PC-3 (cell line): Measurements from ENCODE around the gene ATP5PD. TPM values are rescaled to one million over a fixed set of nuclear protein-coding genes. Genes with fewer than 3 reads are reported as not detected.

Experiments used
- ATAC-seq: fragments of 200-7000 bp; cut with Tn5 transposase; 2 replicates; pipeline ENCODE4 v1.9.1; 2020; ENCODE audit warnings: mild to moderate bottlenecking, moderate library complexity
- BruUV-seq: library from RNA; stranded (reverse); fragments of 400-500 nt; replicated peaks from 2 replicates; lab custom pipeline; 2021; lab: Mats Ljungman, UMichigan
- CTCF ChIA-PET: fragments of 300-600 bp; sonication (Branson Sonifier 250); formaldehyde crosslinking; loops from one replicate; lab custom pipeline; 2022; ENCODE audit warnings: antibody characterized with exemption; lab: Charles Lee
- POLR2A ChIA-PET: fragments of 300-600 bp; sonication (Branson Sonifier 250); formaldehyde crosslinking; loops from one replicate; lab custom pipeline; 2022; ENCODE audit warnings: antibody characterized with exemption; ENCODE audit not compliant: unreplicated experiment; lab: Charles Lee
- DNase-seq: peaks from one replicate; pipeline ENCODE4 v3.0.0-alpha.2; 2015
- H2AFZ ChIP-seq: fragments of 300-600 bp; sonication (generic); 2 replicates; pipeline ENCODE4 v1.6.0; 2016; ENCODE audit warnings: antibody characterized with exemption, low read length
- H3F3A ChIP-seq: fragments of 300-600 bp; sonication (generic); one replicate; pipeline ENCODE4 v1.6.0; 2017; ENCODE audit warnings: antibody characterized with exemption, low read length, control low read depth, mild to moderate bottlenecking; ENCODE audit not compliant: unreplicated experiment
- H3K27ac ChIP-seq: fragments of 300-600 bp; sonication (generic); 2 replicates; pipeline ENCODE4 v1.5.1; 2016; ENCODE audit warnings: mild to moderate bottlenecking, low read length
- H3K27me3 ChIP-seq: fragments of 300-600 bp; sonication (generic); 2 replicates; pipeline ENCODE4 v1.6.1; 2016; ENCODE audit warnings: low read length, mixed read lengths
- H3K36me3 ChIP-seq: fragments of 300-600 bp; sonication (generic); 2 replicates; pipeline ENCODE4 v1.6.1; 2016; ENCODE audit warnings: low read depth, mixed run types, low read length, mixed read lengths
- H3K4me1 ChIP-seq: fragments of 300-600 bp; sonication (generic); 2 replicates; pipeline ENCODE4 v1.5.1; 2016; ENCODE audit warnings: low read length; ENCODE audit not compliant: insufficient read depth
- H3K4me2 ChIP-seq: fragments of 300-600 bp; sonication (generic); 2 replicates; pipeline ENCODE4 v1.6.0; 2016; ENCODE audit warnings: low read length
- H3K4me3 ChIP-seq: fragments of 300-600 bp; sonication (generic); 2 replicates; pipeline ENCODE4 v1.5.1; 2016; ENCODE audit warnings: mild to moderate bottlenecking, low read length, mixed read lengths
- H3K79me2 ChIP-seq: fragments of 300-600 bp; sonication (generic); 2 replicates; pipeline ENCODE4 v1.6.1; 2017; ENCODE audit warnings: low read length, mixed read lengths
- H3K9ac ChIP-seq: fragments of 300-600 bp; sonication (generic); 2 replicates; pipeline ENCODE4 v1.6.0; 2016; ENCODE audit warnings: mild to moderate bottlenecking, low read length
- H3K9me2 ChIP-seq: fragments of 300-600 bp; sonication (generic); replicated peaks from 2 replicates; pipeline ENCODE4 v1.6.1; 2016; ENCODE audit warnings: mixed run types, low read length, mixed read lengths
- H3K9me3 ChIP-seq: fragments of 300-600 bp; sonication (generic); 2 replicates; pipeline ENCODE4 v1.6.1; 2016; ENCODE audit warnings: low read length, mixed read lengths
- H4K20me1 ChIP-seq: fragments of 300-600 bp; sonication (generic); 2 replicates; pipeline ENCODE4 v1.6.1; 2016; ENCODE audit warnings: low read length, mixed read lengths
- EZH2 ChIP-seq: fragments of 300-600 bp; sonication (generic); IDR thresholded peaks from one replicate; pipeline ENCODE4 v1.6.1; 2017; ENCODE audit warnings: antibody characterized with exemption, mild to moderate bottlenecking, low read length; ENCODE audit not compliant: unreplicated experiment
- EZH2phosphoT487 ChIP-seq: fragments of 300-600 bp; sonication (generic); IDR thresholded peaks from 2 replicates; pipeline ENCODE4 v1.6.1; 2018; ENCODE audit warnings: mild to moderate bottlenecking, antibody characterized with exemption, low read length, borderline replicate concordance
- intact Hi-C: fragments of 100-400 bp; cut with micrococcal nuclease; formaldehyde crosslinking; loops from 2 replicates; pipeline ENCODE4 v1.9.0; 2023
- total RNA-seq: library from RNA; depleted of rRNA; stranded (reverse); fragments of >200 nt; gene quantifications from 2 replicates; pipeline ENCODE4 v1.2.3, GENCODE V29; 2014
- TF ChIP-seq, protein P1 (sequence below): fragments of 300-600 bp; sonication (generic); conservative IDR thresholded peaks from 2 replicates; pipeline ENCODE4 v1.5.1; 2017; ENCODE audit warnings: antibody characterized with exemption, low read depth, mild to moderate bottlenecking, low read length

The ATP5PD gene
- total RNA-seq, 1 experiment from 2014 or later, result 361 TPM

DNA sequence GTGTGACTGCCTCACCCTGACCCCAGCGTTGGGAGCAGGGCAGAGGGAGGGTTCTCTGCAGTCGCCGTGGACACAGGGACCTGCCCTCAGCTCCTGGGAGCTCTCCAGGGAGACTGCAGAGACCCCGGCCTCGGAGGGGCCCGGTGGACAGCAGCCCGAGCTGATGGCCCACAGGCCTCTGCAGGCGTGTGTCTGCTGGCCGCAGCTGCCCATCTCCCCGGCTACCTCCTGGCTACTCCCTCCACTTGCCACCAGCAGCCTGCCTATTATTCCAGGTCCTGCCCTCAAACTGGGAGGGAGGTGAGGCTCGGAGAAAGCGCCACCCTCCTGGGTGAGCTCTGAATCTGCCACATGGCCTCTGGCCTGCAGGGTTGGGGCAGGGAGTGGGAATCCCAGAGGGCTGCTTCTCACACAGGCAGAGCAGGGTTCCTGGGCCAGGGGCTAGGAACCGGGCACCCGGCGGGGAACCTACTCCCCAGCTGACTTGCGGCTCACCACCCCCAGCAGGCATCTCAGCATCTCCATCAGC is 48.2 kb upstream of the ATP5PD start:
- Histone ChIP-seq H3K79me2 (no peaks in the 10 kb centered on the region), H3K36me3 (no peaks in the 10 kb centered on the region), H3K9me2 (no peaks in the 10 kb centered on the region), H3K27ac (peak overlapping the region; percentile 87), H3K4me1 (peaks cover 33% of the 10 kb centered on the region), H3F3A (no peaks in the 10 kb centered on the region), H3K4me3 (no peak overlapping the region), H3K4me2 (no peak overlapping the region), H2AFZ (no peak overlapping the region), H3K9ac (no peak overlapping the region), H4K20me1 (no peaks in the 10 kb centered on the region), H3K9me3 (no peaks in the 10 kb centered on the region), H3K27me3 (no peaks in the 10 kb centered on the region)
- DNase-seq (no peak), ATAC-seq (no peak)
- TF ChIP-seq EZH2 (no peak), EZH2phosphoT487 (no peak)
- TF ChIP-seq, protein P1, sequence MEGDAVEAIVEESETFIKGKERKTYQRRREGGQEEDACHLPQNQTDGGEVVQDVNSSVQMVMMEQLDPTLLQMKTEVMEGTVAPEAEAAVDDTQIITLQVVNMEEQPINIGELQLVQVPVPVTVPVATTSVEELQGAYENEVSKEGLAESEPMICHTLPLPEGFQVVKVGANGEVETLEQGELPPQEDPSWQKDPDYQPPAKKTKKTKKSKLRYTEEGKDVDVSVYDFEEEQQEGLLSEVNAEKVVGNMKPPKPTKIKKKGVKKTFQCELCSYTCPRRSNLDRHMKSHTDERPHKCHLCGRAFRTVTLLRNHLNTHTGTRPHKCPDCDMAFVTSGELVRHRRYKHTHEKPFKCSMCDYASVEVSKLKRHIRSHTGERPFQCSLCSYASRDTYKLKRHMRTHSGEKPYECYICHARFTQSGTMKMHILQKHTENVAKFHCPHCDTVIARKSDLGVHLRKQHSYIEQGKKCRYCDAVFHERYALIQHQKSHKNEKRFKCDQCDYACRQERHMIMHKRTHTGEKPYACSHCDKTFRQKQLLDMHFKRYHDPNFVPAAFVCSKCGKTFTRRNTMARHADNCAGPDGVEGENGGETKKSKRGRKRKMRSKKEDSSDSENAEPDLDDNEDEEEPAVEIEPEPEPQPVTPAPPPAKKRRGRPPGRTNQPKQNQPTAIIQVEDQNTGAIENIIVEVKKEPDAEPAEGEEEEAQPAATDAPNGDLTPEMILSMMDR, result no peak
- intact Hi-C loops, result no loop called here
- ChIA-PET CTCF (no interaction called here), POLR2A (interaction anchor here (0.6 kb wide), 1 partner anchor 912 kb away, joined by 5 read pairs; no protein-coding TSS in a partner anchor)
- no TSS peak for BruUV-seq

GRCh38 chr17:75093548-75094158 is 46.9 kb upstream of the ATP5PD start:
- no peaks in the 10 kb centered on the region for H4K20me1 ChIP-seq
- peaks cover 41% of the 10 kb centered on the region for H3K4me1 ChIP-seq
- H3K4me3 ChIP-seq, result no peak overlapping the region
- H3K79me2 ChIP-seq, result no peaks in the 10 kb centered on the region
- no peak overlapping the region for H3K27ac ChIP-seq
- no peaks in the 10 kb centered on the region for H3F3A ChIP-seq
- no peaks in the 10 kb centered on the region for H3K9me3 ChIP-seq
- no peak for DNase-seq
- TF ChIP-seq, protein P1, result no peak
- TF ChIP-seq EZH2, result no peak
- TF ChIP-seq EZH2phosphoT487, result no peak
- H3K27me3 ChIP-seq, result no peaks in the 10 kb centered on the region
- H3K4me2 ChIP-seq, result no peak overlapping the region
- H2AFZ ChIP-seq, result no peak overlapping the region
- BruUV-seq, result no TSS peak
- no peak for ATAC-seq
- intact Hi-C loops, result no loop called here
- H3K9me2 ChIP-seq, result no peaks in the 10 kb centered on the region
- no peak overlapping the region for H3K9ac ChIP-seq
- ChIA-PET CTCF (no interaction called here), POLR2A (no interaction called here)
- no peaks in the 10 kb centered on the region for H3K36me3 ChIP-seq

GRCh38 chr17:75091855-75092327 is 45.1 kb upstream of the ATP5PD start:
- no peak for ATAC-seq

More at GRCh38 chr17:75091855-75092327, 45.1 kb upstream of the ATP5PD start:
- TF ChIP-seq, protein P1, result no peak
- TF ChIP-seq EZH2 (no peak), EZH2phosphoT487 (no peak)
- ChIA-PET POLR2A (no interaction called here), CTCF (interaction anchor here (0.8 to 1.0 kb wide), 2 partner anchors 13 to 22 kb away, joined by 3 to 4 read pairs; no protein-coding TSS in a partner anchor)
- Histone ChIP-seq H3K4me2 (no peak overlapping the region), H4K20me1 (no peaks in the 10 kb centered on the region), H3K27ac (no peak overlapping the region), H3K9me2 (no peaks in the 10 kb centered on the region), H3K27me3 (no peaks in the 10 kb centered on the region), H2AFZ (no peak overlapping the region), H3K36me3 (no peaks in the 10 kb centered on the region), H3K9ac (no peak overlapping the region), H3K4me3 (no peak overlapping the region), H3F3A (no peaks in the 10 kb centered on the region), H3K4me1 (peaks cover 40% of the 10 kb centered on the region), H3K9me3 (no peaks in the 10 kb centered on the region), H3K79me2 (no peaks in the 10 kb centered on the region)
- no peak for DNase-seq
- BruUV-seq, result no TSS peak
- intact Hi-C loops, result no loop called here
